GM04503 (cell line): Measurements from ENCODE around the gene GDF2.

Experiments
- DNase-seq: peaks from one replicate; pipeline ENCODE4 v3.0.0-alpha.2; 2012; ENCODE audit warnings: low read depth

The GDF2 gene

GRCh38 chr10:47354165-47354564 is 31.9 kb downstream of the GDF2 start:
- DNase-seq = no peak

GRCh38 chr10:47354900-47355299 is 32.6 kb downstream of the GDF2 start:
- DNase-seq = no peak

- DNase-seq = no peak
Measured at GRCh38 chr10:47356708-47357107, 34.5 kb downstream of the GDF2 start.

GRCh38 chr10:47357131-47357582 is 34.9 kb downstream of the GDF2 start:
- DNase-seq = no peak

- DNase-seq = no peak
Measured at GRCh38 chr10:47357911-47358310, 35.7 kb downstream of the GDF2 start.

GRCh38 chr10:47358457-47358856 is 36.2 kb downstream of the GDF2 start:
- DNase-seq = no peak

GRCh38 chr10:47359101-47359500 is 36.8 kb downstream of the GDF2 start:
- DNase-seq = no peak

GRCh38 chr10:47359626-47360418 is 37.6 kb downstream of the GDF2 start:
- DNase-seq = no peak

GRCh38 chr10:47360419-47361040 is 38.3 kb downstream of the GDF2 start:
- DNase-seq = no peak

- no peak for DNase-seq
Measured at GRCh38 chr10:47361293-47361692, 39.0 kb downstream of the GDF2 start.

GRCh38 chr10:47362199-47362598 is 39.9 kb downstream of the GDF2 start:
- no peak for DNase-seq

GRCh38 chr10:47363781-47364180 is 41.5 kb downstream of the GDF2 start:
- no peak for DNase-seq

- no peak for DNase-seq
Measured at GRCh38 chr10:47364366-47364765, 42.1 kb downstream of the GDF2 start.

GRCh38 chr10:47364911-47365310 is 42.7 kb downstream of the GDF2 start:
- no peak for DNase-seq

GRCh38 chr10:47365431-47366180 is 43.4 kb downstream of the GDF2 start:
- no peak for DNase-seq

GRCh38 chr10:47366181-47366631 is 44.0 kb downstream of the GDF2 start:
- no peak for DNase-seq

GRCh38 chr10:47366731-47367460 is 44.6 kb downstream of the GDF2 start:
- no peak for DNase-seq

GRCh38 chr10:47367646-47368045 is 45.4 kb downstream of the GDF2 start:
- DNase-seq = no peak

- no peak for DNase-seq
Measured at GRCh38 chr10:47368431-47369180, 46.4 kb downstream of the GDF2 start.

GRCh38 chr10:47369251-47369894 is 47.1 kb downstream of the GDF2 start:
- no peak for DNase-seq
